Chondrocyte (in vitro differentiated cells): ENCODE data around the gene ESR1. TPM values are rescaled to one million over a fixed set of nuclear protein-coding genes. Genes with fewer than 3 reads are reported as not detected.

Experiments
- DNase-seq: peaks from one replicate; pipeline ENCODE4 v3.0.0; 2021; ENCODE audit warnings: mixed read lengths, low spot score
- H3K27ac Mint-ChIP-seq: one replicate; pipeline ENCODE4 v1.8.0; 2021; ENCODE audit warnings: mild to moderate bottlenecking, moderate library complexity, mixed read lengths; ENCODE audit not compliant: unreplicated experiment
- H3K27me3 Mint-ChIP-seq: 2 replicates; pipeline ENCODE4 v1.8.0; 2021; ENCODE audit warnings: low read depth, mixed read lengths
- H3K36me3 Mint-ChIP-seq: 2 replicates; pipeline ENCODE4 v1.8.0; 2021; ENCODE audit warnings: low read depth, mixed read lengths
- H3K4me1 Mint-ChIP-seq: 2 replicates; pipeline ENCODE4 v1.8.0; 2021; ENCODE audit warnings: low read depth, mild to moderate bottlenecking, mixed read lengths
- H3K4me3 Mint-ChIP-seq: one replicate; pipeline ENCODE4 v1.8.0; 2021; ENCODE audit warnings: mild to moderate bottlenecking, moderate library complexity, mixed read lengths; ENCODE audit not compliant: unreplicated experiment
- H3K9me3 Mint-ChIP-seq: 2 replicates; pipeline ENCODE4 v1.8.0; 2021; ENCODE audit warnings: low read depth, mixed read lengths
- total RNA-seq: library from RNA; stranded (reverse); gene quantifications from 3 replicates; pipeline ENCODE4 v1.2.1, GENCODE V29; 2021
- TF ChIP-seq, protein P1 (sequence below): fragments of 200-600 bp; sonication (generic); IDR thresholded peaks from 2 replicates; pipeline ENCODE4 v1.5.0; 2021; ENCODE audit warnings: antibody characterized with exemption, mild to moderate bottlenecking, moderate library complexity

Gene ESR1
- total RNA-seq, 1 donor from 2014 or later, result not detected

DNA sequence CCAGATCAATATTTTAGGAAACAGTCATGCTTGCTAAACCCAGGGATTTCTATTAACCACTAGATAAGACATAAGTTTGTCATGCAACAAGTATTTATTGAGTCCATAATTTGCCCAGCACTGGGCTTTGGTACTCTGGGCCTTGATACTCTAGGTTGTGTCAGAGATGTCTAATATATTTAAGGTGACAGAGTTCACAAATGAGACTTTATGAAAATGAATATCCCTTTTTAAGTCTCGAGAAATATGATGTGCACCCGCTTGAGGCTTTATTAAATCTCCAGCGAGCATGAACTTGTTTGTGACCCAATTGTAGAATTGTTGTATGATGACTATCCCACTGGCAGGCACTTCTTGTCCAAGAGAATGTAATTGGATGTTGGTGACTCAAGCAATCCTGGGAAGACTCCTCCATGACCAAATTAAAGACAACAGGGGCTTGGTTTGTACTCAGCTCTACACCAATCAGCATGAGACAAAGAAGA lies 109.2 kb downstream of the ESR1 start:
- Mint-ChIP-seq H3K4me1 (no peaks in the 10 kb centered on the region), H3K27ac (no peak overlapping the region), H3K4me3 (no peak overlapping the region), H3K9me3 (peaks cover 4% of the 10 kb centered on the region), H3K36me3 (no peaks in the 10 kb centered on the region), H3K27me3 (peaks cover 2% of the 10 kb centered on the region)
- TF ChIP-seq, protein P1, sequence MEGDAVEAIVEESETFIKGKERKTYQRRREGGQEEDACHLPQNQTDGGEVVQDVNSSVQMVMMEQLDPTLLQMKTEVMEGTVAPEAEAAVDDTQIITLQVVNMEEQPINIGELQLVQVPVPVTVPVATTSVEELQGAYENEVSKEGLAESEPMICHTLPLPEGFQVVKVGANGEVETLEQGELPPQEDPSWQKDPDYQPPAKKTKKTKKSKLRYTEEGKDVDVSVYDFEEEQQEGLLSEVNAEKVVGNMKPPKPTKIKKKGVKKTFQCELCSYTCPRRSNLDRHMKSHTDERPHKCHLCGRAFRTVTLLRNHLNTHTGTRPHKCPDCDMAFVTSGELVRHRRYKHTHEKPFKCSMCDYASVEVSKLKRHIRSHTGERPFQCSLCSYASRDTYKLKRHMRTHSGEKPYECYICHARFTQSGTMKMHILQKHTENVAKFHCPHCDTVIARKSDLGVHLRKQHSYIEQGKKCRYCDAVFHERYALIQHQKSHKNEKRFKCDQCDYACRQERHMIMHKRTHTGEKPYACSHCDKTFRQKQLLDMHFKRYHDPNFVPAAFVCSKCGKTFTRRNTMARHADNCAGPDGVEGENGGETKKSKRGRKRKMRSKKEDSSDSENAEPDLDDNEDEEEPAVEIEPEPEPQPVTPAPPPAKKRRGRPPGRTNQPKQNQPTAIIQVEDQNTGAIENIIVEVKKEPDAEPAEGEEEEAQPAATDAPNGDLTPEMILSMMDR, result no peak
- DNase-seq, result no peak

DNA sequence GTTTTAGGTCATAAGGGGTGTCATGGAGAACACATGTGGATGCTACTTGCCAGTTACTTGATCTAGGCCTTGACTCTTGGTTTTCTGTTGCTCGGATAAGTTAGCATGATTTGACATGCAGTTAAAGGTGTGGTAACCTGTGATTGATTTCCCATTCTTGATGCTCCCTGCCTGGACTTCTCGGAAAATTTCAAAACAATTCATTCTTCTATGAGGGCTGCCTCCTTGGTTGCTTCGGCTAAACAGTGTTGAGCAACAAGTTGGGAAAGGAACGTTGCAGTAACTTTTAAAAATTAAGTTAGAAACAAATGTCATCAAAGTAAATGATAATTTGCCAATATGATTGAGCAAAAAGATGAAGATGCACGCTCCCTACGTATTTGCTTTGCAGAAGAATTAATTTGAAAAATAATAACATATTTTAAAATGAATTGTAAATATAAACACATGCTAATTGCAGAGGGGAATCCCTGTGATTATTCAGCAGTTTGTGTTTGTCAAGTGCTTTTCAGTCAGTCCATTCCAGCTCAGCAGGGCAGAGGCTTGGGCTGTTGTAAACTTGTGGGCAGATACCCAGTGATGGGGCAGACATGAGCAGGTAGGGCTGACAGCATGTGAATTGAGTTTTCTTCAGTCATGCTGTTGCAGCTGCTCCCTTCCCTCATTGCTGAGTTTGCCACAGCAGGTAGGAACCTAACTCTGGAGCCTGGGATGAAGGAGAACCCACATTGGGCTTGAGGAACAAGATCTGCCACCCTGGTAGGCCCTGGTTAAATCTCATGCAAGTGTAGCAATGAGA lies 110.2 kb downstream of the ESR1 start:
- H3K4me3 Mint-ChIP-seq, result no peak overlapping the region
- no peak for DNase-seq
- H3K27ac Mint-ChIP-seq, result no peak overlapping the region
- no peaks in the 10 kb centered on the region for H3K4me1 Mint-ChIP-seq
- H3K27me3 Mint-ChIP-seq, result no peaks in the 10 kb centered on the region
- TF ChIP-seq, protein P1, result no peak
- H3K36me3 Mint-ChIP-seq, result no peaks in the 10 kb centered on the region
- H3K9me3 Mint-ChIP-seq, result peaks cover 12% of the 10 kb centered on the region

DNA sequence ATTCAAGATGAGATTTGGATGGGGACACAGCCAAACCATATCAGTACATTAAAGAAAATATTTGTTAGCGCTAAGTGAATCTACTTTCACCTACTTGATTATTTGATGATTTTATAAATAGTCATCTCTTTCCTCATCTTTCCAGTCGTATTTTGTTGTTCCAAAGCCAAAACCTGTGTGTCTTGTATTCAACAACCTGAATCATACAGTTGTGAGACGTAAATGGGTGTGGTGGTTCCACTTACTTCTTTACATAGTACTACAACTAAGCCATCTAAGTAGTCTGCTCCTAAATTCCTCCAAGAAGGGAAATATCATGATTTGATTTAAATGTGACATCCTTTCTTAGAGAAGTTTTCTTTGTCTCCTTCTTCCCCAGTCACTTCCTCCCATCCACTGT lies 132.8 kb downstream of the ESR1 start:
- TF ChIP-seq, protein P1, result no peak

DNA sequence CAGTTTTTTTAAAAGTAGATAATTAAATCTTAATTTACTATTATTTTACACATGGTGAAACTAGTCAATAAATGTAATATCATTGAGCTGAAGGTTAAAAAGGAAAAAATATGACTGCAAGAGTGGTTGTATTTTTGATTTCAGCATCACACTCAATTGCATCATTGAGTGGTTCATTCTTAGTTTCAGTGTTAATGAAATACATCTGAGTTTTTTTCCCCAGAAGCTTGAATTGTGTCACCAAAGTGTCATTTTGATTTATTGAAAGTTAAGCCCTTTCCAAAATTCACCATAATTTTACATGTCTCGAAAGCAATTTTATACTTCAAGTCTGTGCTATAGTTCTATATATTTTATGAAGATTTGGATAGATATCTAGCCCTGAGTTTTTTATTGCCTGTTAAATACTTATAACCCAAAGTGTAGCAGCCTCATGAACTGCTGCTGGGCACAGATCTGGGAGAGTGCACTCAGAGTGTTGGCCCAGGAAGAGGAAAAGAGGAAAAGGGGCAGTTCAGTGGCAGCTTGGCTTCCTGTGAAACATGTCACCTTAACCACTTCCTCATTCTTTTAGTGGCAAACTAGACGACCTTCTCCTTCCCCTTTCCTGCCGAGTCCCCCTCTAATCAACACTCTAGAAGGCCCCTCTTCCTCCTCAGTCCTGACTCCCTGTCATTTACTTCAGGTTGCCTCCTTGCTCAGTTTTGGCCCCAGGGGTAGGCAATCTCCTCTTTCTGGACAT lies 140.7 kb downstream of the ESR1 start:
- H3K4me1 Mint-ChIP-seq, result no peaks in the 10 kb centered on the region
- peaks cover 16% of the 10 kb centered on the region for H3K27me3 Mint-ChIP-seq
- H3K36me3 Mint-ChIP-seq, result no peaks in the 10 kb centered on the region
- no peak overlapping the region for H3K4me3 Mint-ChIP-seq
- H3K9me3 Mint-ChIP-seq, result no peaks in the 10 kb centered on the region
- H3K27ac Mint-ChIP-seq, result no peak overlapping the region
- no peak for DNase-seq
- TF ChIP-seq, protein P1, result no peak

More for the DNA sequence above, 132.8 kb downstream of the ESR1 start:
- no peaks in the 10 kb centered on the region for H3K9me3 Mint-ChIP-seq
- H3K36me3 Mint-ChIP-seq, result no peaks in the 10 kb centered on the region
- no peak overlapping the region for H3K4me3 Mint-ChIP-seq
- DNase-seq, result no peak
- H3K27me3 Mint-ChIP-seq, result peaks cover 12% of the 10 kb centered on the region
- no peak overlapping the region for H3K27ac Mint-ChIP-seq
- H3K4me1 Mint-ChIP-seq, result no peaks in the 10 kb centered on the region

DNA sequence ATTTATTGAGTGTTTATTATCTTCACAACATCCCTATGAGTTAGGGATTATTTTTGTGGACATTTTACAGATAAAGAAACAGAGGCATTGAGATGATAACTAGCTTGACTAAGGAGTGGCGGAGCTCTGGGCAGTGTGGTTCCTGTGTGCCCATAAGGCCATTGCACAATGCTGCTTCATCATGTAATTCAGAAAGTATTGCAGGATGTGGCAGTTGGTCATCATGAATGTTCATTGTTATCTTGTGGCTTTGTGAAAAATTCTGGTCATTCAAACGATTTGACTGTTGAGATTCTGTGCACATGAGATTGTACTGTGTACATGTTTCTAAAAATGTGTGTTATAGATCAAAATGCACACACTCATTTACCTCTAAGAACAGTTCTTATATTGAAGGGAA lies 150.8 kb downstream of the ESR1 start:
- DNase-seq, result no peak
- TF ChIP-seq, protein P1, result no peak
- H3K27me3 Mint-ChIP-seq, result peaks cover 9% of the 10 kb centered on the region
- no peak overlapping the region for H3K4me3 Mint-ChIP-seq
- H3K36me3 Mint-ChIP-seq, result no peaks in the 10 kb centered on the region
- H3K27ac Mint-ChIP-seq, result no peak overlapping the region
- H3K4me1 Mint-ChIP-seq, result no peaks in the 10 kb centered on the region
- H3K9me3 Mint-ChIP-seq, result no peaks in the 10 kb centered on the region
